ENCODE measurements around the gene WDR82.
A peak's percentile ranks its signal among the peaks of the same experiment; 100 is the strongest.

Gene WDR82, protein sequence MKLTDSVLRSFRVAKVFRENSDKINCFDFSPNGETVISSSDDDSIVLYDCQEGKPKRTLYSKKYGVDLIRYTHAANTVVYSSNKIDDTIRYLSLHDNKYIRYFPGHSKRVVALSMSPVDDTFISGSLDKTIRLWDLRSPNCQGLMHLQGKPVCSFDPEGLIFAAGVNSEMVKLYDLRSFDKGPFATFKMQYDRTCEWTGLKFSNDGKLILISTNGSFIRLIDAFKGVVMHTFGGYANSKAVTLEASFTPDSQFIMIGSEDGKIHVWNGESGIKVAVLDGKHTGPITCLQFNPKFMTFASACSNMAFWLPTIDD

DNA sequence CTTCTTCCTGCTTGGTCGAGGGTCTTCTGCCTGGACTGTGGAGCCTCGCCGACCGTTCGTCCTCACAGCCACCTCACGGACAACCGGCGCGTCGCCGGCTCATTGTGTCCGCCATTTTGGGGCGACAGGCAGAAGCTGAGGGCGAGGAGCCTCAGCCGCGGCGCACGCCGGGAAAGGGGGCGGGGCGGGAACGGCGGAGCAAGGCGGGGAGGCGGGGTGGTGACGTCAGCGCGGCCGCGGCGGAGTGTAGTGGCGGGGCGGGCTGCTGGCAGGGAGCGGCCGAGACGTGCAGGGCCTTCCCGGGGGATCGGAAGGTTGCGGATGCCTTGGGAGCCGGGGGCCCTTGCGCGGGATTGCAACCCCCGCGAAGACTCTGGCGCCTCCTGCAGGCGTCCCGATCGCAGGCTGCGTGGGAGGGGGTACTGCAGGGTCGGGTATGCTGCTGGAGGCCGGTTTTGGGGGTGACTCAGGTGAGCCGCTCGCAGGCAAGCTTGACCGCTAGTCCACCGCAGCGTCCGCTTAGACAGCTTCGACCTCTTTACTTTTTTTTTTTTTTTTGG lies at the start of gene WDR82:
WDR82 (minus strand) TSS at position 140 of the 560 bp plus-strand sequence. CDS start 288 bp downstream, outside the sequence.
- Mint-ChIP-seq H3K4me3 (peak within 1 kb of the TSS; percentile 93 to 96), H3K36me3 (peaks cover 30 to 51% of the 10 kb centered on the region in 2 donors), H3K27ac (peak within 1 kb of the TSS; percentile 98), H3K9me3 (no peaks in the 10 kb centered on the region), H3K4me1 (peaks cover 21 to 59% of the 10 kb centered on the region in 2 donors), H3K27me3 (no peaks in the 10 kb centered on the region)
- DNase-seq, result peak; percentile 95
- peak; percentile 89 to 93 for ATAC-seq (replicated peaks)

DNA sequence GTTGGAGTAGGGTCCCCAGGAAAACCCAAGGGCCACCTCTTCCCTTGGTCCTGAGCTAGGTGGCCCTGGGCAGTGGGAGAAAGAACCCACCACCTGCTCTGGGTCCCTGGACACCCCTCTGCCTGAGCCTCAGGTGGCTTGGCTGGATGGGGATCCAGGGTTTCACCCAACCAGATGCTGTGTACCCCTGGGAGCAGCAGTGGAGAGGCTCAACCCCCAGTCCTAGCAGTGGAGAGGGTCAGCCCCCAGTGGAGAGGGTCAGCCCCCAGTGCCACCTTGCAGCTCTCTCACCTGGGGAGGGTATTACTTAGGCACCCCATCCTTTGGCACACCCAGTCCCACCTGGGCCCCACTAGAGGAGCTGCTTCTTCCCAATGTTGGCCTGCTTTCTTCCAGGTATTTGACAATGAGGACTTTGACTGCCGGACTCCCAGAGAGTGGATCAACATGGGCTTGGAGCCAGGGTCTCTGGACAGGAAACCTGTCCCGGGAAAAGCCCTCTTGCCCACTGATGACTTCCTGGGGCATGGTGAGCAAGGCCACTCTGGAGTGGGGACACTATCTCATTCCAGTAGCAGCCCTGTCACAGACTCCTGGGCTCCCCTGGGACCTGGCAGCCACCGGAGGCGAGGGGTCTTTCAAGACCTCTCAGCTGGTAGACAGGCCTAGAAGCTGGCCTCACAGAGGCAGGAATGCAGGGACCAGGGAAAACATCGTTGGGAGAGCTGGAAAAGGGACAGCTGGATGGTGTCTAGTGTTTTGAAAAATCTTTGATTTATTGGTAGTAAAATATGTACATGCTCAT lies 49.2 kb upstream of the WDR82 start:
- Mint-ChIP-seq H3K36me3 (peaks cover 0 to 9% of the 10 kb centered on the region in 2 donors), H3K27me3 (no peaks in the 10 kb centered on the region), H3K27ac (peak overlapping the region; percentile 81), H3K4me3 (no peak overlapping the region), H3K9me3 (no peaks in the 10 kb centered on the region), H3K4me1 (no peaks in the 10 kb centered on the region)
- ATAC-seq (replicated peaks) (no peak), DNase-seq (no peak)

DNA sequence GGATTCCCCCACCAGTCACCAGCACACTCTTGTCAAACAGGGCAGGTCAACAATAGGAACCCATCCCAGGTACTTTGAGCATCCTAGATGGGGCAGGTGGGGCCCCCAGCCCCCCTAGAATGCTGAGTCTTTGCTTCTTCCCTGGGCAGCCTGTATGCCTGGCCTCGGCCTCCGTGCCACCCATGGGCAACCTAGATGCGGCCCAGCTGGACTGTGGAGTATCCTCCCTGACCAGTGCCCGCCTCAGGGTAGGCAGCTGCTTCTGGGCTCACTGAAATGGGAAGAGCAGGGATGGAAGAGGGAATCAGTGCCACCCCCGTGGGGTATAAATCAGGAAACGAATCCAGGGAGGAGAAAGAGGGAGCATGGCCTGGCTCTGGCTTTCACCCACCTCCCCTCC lies 48.5 kb upstream of the WDR82 start:
- Mint-ChIP-seq H3K27ac (no peak overlapping the region), H3K4me1 (no peaks in the 10 kb centered on the region), H3K4me3 (no peak overlapping the region), H3K36me3 (peaks cover 0 to 11% of the 10 kb centered on the region in 2 donors), H3K27me3 (no peaks in the 10 kb centered on the region), H3K9me3 (no peaks in the 10 kb centered on the region)
- DNase-seq (no peak), ATAC-seq (replicated peaks) (no peak)

DNA sequence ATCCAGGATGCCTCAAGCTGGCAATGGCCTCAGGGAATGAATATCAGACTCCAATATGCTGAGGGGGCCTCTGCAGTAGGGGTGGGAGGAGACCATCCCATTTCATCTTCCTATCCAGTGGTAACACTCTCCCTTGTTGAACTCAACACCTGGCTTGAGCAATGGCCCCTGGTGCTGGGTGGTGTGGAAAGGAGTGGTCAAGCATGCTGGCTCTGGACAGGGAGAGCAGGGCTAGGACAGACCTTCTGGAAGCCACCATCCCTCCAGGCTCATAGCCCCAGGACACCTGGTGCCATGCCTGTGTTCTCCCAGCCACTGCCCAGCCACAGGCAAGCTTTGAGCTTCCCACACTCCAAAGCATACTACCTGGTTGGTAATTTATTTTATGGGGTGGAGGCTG lies 47.2 kb upstream of the WDR82 start:
- H3K9me3 Mint-ChIP-seq, result no peaks in the 10 kb centered on the region
- ATAC-seq (replicated peaks) (no peak), DNase-seq (no peak)
- H3K36me3 Mint-ChIP-seq, result peaks cover 0 to 11% of the 10 kb centered on the region in 2 donors
- H3K4me1 Mint-ChIP-seq, result peaks cover 0 to 3% of the 10 kb centered on the region in 2 donors
- no peaks in the 10 kb centered on the region for H3K27me3 Mint-ChIP-seq
- no peak overlapping the region for H3K27ac Mint-ChIP-seq
- no peak overlapping the region for H3K4me3 Mint-ChIP-seq

DNA sequence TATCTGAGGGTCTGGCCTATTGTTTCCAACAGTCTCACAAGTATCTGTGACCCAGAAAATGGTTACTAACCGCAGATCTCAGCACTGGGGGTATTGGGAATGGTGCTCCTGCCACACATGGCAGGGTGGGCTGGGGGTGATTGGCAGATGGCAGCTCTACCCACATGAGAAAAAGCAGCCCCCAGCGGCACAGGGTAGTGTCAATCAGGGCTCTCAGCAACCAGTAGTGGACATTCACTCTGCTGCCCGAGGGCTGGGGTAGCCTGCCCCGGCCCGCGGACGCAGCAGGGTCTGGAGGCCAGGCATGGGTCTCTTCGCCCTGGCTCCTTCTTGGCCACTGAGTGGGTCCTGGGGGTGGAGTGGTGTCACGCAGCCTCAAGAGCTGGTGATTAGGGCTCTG lies 46.2 kb upstream of the WDR82 start:
- H3K9me3 Mint-ChIP-seq, result no peaks in the 10 kb centered on the region
- no peak overlapping the region for H3K27ac Mint-ChIP-seq
- H3K4me3 Mint-ChIP-seq, result no peak overlapping the region
- no peaks in the 10 kb centered on the region for H3K27me3 Mint-ChIP-seq
- peaks cover 0 to 3% of the 10 kb centered on the region in 2 donors for H3K4me1 Mint-ChIP-seq
- H3K36me3 Mint-ChIP-seq, result peaks cover 0 to 11% of the 10 kb centered on the region in 2 donors
- DNase-seq (no peak), ATAC-seq (replicated peaks) (no peak)

DNA sequence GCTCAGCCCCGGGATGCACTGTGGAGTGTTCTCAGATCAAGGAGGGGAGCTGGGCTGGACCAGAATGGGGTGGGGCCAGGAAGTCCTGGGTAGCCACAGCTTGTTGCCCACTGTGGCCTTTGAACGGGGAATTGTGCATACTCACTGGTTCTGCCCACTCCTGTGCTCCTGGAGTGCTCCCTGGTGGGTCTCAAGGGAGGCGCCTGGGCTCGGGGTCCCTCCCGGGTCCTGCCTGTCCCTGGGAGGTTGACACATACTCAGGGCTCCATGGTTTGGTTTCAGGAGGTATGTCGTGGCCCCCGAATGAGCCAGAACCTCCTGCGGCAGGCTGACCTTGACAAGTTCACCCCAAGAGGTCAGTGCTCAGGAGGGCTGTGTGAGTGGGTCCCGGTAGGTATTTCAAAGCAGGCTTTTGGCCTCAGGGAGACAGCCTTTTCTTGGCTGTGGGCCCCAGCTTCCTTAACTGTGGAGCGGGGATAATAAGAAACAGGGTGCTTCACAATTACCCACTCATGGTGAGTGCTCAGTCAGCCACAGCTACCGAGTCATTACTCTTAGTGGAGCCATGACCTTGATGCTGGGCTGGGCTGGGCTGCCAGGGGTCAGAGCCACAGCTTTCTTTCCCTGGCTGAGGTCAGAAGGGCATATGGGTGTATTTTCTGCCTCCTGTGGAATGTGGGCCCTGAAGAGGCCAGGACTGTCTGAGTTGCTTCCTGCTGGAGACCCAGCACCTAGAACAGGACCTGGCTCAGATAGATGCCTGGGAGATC lies 45.3 kb upstream of the WDR82 start:
- no peaks in the 10 kb centered on the region for H3K27me3 Mint-ChIP-seq
- ATAC-seq (replicated peaks), result no peak

DNA sequence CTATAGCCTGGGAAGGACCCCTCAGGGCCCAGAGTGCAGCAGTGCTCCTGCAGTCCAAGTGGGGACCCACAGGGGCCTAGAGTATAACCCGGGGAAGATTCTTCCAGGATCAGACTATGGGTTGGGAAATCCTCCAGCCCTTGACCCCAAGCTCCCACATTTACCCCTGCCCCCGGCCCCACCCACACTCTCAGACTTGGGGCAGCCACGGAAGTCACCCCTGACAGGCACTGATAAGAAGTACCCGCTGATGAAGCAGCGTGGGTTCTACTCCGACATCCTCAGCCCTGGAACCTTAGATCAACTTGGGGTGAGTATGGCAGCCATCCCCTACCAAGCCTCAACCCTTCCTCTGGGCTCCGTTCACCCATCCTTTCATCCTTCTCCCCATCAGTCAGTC lies 44.0 kb upstream of the WDR82 start:
- H3K27ac Mint-ChIP-seq, result no peak overlapping the region

More for the DNA sequence above, 45.3 kb upstream of the WDR82 start:
- H3K36me3 Mint-ChIP-seq, result peaks cover 0 to 11% of the 10 kb centered on the region in 2 donors
- H3K4me3 Mint-ChIP-seq, result no peak overlapping the region
- H3K4me1 Mint-ChIP-seq, result peaks cover 0 to 3% of the 10 kb centered on the region in 2 donors
- no peak overlapping the region for H3K27ac Mint-ChIP-seq
- no peak for DNase-seq
- no peaks in the 10 kb centered on the region for H3K9me3 Mint-ChIP-seq

DNA sequence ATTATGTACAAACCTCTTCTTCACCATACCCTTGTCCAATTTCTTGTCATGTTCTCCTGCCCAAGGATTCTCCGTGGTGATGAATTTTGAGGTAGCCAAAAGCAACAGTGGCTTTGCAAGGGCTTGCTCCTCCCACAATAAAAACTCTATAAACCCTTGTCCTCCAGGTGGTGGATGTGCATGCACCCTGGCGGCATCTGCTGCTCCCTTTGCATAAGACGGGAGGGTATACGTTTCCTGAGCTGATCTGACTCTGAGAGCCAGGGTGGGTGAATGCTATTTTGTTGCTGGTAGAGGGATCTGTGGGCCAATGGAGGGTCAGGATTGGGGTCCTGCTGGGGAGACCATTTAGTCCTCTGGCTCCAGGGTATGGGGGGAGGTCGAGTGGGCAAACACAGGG lies 43.0 kb upstream of the WDR82 start:
- peaks cover 13 to 19% of the 10 kb centered on the region in 2 donors for H3K4me1 Mint-ChIP-seq
- DNase-seq (no peak), ATAC-seq (replicated peaks) (no peak)
- no peak overlapping the region for H3K27ac Mint-ChIP-seq
- no peaks in the 10 kb centered on the region for H3K27me3 Mint-ChIP-seq
- H3K9me3 Mint-ChIP-seq, result no peaks in the 10 kb centered on the region
- H3K36me3 Mint-ChIP-seq, result peaks cover 0 to 11% of the 10 kb centered on the region in 2 donors
- H3K4me3 Mint-ChIP-seq, result no peak overlapping the region

More for the DNA sequence above, 44.0 kb upstream of the WDR82 start:
- peaks cover 0 to 5% of the 10 kb centered on the region in 2 donors for H3K36me3 Mint-ChIP-seq
- H3K27me3 Mint-ChIP-seq, result no peaks in the 10 kb centered on the region
- no peaks in the 10 kb centered on the region for H3K9me3 Mint-ChIP-seq
- H3K4me3 Mint-ChIP-seq, result no peak overlapping the region
- peaks cover 9 to 10% of the 10 kb centered on the region in 2 donors for H3K4me1 Mint-ChIP-seq
- ATAC-seq (replicated peaks), result no peak
- no peak for DNase-seq

DNA sequence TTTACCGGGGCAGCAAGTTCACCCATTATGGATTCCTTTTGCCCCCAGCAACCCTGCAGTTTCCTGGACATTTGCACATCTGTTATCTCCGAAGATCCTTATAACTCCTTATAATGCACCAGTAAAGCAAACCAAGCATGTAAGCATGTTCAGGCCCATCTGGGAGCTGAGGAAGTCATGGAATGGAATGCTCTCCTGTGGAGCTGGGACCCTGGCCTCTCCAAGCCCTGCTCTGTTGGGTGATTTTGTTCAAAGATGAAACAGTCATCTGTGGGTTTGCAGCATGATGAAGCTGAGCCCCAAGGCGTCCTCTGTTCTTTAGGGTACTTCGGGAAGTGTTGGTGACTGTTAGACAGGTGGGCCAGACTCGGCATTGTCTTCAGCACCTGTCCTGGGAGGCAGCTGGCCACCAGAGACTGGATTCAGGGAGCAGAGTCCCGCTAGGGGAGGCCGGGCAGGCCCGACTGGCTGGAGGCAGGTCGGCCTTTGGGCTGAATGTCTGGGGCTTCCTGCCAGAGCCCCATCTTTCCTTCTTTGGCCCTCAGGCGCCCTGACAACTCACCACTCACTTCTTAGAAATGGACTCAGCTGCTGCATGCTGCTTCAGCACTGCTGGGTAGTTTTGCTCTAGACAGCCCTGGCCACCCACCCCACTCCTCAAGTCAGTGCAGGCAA lies 41.6 kb upstream of the WDR82 start:
- no peak overlapping the region for H3K4me3 Mint-ChIP-seq
- peaks cover 0 to 14% of the 10 kb centered on the region in 2 donors for H3K36me3 Mint-ChIP-seq
- no peak for ATAC-seq (replicated peaks)
- H3K27me3 Mint-ChIP-seq, result no peaks in the 10 kb centered on the region
- no peak for DNase-seq
- no peaks in the 10 kb centered on the region for H3K9me3 Mint-ChIP-seq
- no peak overlapping the region for H3K27ac Mint-ChIP-seq
- H3K4me1 Mint-ChIP-seq, result peaks cover 18 to 29% of the 10 kb centered on the region in 2 donors

DNA sequence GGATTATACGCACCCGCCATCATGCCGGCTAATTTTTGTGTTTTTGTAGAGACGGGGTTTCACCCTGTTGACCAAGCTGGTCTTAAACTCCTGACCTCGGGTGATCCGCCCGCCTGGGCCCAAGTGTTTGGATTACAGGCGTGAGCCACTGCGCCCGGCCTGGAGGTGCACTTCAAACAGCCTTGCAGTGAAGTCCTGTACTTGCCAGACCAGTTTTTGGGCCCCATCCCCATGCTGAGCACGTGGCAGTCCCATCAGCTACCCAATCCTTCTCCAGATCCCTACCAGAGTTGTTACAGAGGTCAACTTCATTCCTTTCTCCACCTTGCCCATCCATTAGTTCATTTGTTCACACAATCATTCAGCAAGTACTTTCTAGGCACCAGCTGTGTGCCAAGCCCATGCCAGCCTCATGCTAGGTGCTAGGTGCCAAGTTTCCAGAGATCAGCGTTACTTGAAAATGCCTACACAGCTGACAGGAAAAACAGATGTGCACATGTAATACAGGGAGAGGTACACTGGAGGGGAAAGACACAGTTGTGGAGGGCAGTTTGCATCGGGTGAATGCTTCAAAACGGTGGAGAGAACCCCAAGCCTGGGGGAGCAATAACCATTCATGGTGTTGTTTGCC lies 39.9 kb upstream of the WDR82 start:
- Mint-ChIP-seq H3K4me1 (peaks cover 36 to 47% of the 10 kb centered on the region in 2 donors), H3K9me3 (no peaks in the 10 kb centered on the region), H3K4me3 (peak overlapping the region; percentile 47 to 74), H3K27ac (no peak overlapping the region), H3K36me3 (peaks cover 0 to 14% of the 10 kb centered on the region in 2 donors), H3K27me3 (no peaks in the 10 kb centered on the region)
- no peak for ATAC-seq (replicated peaks)
- DNase-seq, result no peak

DNA sequence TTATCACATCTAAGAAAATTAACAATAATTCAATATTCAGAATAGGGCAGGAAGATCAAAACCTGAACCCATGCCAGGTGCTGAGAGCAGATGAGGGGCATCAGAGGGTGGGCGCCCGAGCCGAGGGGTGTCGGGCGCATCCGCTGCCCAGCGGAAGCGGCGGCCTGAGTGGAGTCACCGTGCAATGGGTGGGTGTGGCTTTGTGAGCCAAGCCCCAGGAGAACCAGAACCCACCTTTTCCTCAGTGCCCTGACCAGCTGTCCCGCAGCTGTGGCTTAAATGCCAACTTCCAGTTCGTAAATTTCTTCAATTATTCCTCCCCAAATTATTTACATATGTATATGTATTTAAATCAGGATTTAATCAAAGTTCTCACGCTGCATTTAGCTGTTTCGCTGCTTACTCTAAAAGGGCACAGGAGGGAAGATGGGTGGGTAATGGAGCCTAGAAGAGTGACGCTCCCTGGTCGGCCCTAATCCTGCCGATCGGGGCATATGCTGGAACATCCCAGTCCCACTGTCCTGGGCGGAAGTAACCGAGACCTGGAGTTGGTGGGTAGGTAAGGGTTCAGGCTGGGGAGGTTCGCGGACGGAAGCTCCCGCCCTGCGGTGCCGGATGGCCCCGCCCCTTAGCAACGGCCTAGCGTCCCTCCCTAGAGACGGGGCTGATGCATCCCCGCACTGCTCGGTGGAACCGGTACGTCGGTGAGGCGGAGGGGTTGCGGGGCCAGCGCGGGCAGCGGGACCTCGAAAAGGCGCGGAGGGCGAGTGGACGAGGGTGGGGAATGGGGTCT lies 39.0 kb upstream of the WDR82 start:
- peak overlapping the region; percentile 74 to 77 for H3K4me3 Mint-ChIP-seq
- H3K36me3 Mint-ChIP-seq, result peaks cover 0 to 8% of the 10 kb centered on the region in 2 donors
- peaks cover 40 to 56% of the 10 kb centered on the region in 2 donors for H3K4me1 Mint-ChIP-seq
- peak; percentile 35 for DNase-seq
- no peaks in the 10 kb centered on the region for H3K9me3 Mint-ChIP-seq
- H3K27me3 Mint-ChIP-seq, result no peaks in the 10 kb centered on the region
- peak; percentile 56 to 63 for ATAC-seq (replicated peaks)
- H3K27ac Mint-ChIP-seq, result peak overlapping the region; percentile 76

DNA sequence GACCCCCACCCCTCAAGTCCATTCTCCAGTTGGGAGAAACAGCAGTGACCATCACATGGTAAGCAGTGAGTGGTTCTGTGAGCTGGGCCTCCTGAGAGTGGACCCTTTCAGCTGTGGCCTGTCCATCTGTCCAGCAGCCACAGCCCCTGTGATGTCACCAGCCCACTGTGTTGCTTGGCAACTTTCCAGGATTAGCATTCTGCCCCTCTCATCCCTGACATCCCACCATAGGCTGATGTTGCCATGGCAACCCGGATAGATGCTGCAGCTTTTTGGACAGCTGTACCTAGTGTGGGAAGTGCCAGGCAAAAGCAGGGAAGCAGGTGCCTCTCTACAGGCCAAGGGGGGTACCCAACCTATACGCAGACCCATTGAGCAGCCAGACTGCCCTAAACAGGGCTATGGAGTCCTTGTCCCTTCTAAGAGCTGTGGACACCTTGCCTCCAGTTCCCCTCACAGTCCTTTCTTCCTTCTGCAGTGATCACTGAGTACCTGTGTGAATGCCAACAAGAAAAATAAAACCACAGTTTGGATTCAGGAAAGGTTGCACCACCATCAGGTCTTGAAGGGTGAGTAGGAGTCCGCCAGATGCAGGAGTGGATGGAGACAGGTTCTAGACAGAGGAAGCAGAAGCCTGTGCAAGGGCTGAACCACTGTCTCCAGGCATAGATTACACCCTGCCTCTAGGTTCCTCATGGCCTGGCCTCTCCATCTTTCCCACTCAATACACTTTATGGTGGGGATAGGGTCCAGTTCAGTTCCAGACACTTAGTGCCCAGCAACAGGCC lies 37.7 kb upstream of the WDR82 start, which contains the start of gene DNAH1:
DNAH1 (plus strand) TSS at position 343 of the 788 bp plus-strand sequence. CDS start 6,124 bp downstream, outside the sequence.
- Mint-ChIP-seq H3K9me3 (no peaks in the 10 kb centered on the region), H3K4me1 (peaks cover 41 to 68% of the 10 kb centered on the region in 2 donors)

More for the DNA sequence above, 37.7 kb upstream of the WDR82 start, which contains the start of gene DNAH1:
- DNase-seq, result no peak
- H3K27me3 Mint-ChIP-seq, result no peaks in the 10 kb centered on the region
- ATAC-seq (replicated peaks), result no peak
- peak within 1 kb of the TSS; percentile 59 for H3K27ac Mint-ChIP-seq
- peak within 1 kb of the TSS; percentile 41 to 74 for H3K4me3 Mint-ChIP-seq
- peaks cover 0 to 8% of the 10 kb centered on the region in 2 donors for H3K36me3 Mint-ChIP-seq
